ACHN (cell line): ENCODE data around the gene USP19.

ENCODE experiments used
- DNase-seq: peaks from one replicate; pipeline ENCODE4 v3.0.0-alpha.2; 2015
- in situ Hi-C: cut with HindIII; loops from 2 replicates; pipeline ENCODE4 v1.10.0; 2017; ENCODE audit warnings: low sequenced_read_pairs, low pct_ligation_motif_present, low pct_unique_long_range_greater_than_20kb

USP19 gene

DNA sequence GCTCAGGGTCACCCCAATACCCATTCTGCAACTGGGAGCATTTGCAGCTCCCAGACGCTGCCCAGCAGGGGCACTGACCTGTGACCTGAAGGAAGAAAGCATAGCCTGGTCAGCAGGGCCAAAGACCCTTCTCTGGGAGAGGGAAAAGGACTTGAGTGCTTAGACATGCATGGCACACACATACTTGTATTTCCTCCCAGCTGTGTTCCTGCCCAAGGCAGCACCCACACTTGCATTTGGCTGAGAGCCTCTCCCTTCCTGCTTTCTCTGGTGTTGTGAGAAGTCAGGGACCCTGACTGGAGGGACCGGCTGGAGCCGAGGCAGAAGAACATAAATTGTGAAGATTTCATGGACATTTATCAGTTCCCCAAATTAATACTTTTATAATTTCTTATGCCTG lies 19.5 kb upstream of the USP19 start:
- in situ Hi-C loops = no loop called here
- DNase-seq = no peak

DNA sequence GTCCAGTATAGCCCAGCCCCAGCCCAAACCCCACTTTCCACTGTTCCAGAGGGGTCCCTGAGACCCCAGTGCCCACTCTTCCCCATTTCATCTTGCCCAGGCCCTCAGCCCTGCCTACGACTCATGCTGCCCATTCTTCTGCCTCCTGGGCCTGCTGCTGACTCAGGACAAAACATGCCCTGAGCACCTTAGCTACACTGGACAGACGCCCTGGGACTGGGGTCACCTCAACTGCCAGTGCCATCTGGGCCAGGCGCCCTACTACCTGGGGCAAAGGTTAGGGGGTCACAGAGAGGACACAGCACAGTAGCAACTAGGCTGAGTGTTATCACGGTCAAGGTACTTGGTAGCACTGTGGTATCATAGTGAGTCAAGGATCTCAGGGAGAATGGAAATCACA lies 14.9 kb upstream of the USP19 start:
- in situ Hi-C loops = no loop called here
- DNase-seq = no peak

DNA sequence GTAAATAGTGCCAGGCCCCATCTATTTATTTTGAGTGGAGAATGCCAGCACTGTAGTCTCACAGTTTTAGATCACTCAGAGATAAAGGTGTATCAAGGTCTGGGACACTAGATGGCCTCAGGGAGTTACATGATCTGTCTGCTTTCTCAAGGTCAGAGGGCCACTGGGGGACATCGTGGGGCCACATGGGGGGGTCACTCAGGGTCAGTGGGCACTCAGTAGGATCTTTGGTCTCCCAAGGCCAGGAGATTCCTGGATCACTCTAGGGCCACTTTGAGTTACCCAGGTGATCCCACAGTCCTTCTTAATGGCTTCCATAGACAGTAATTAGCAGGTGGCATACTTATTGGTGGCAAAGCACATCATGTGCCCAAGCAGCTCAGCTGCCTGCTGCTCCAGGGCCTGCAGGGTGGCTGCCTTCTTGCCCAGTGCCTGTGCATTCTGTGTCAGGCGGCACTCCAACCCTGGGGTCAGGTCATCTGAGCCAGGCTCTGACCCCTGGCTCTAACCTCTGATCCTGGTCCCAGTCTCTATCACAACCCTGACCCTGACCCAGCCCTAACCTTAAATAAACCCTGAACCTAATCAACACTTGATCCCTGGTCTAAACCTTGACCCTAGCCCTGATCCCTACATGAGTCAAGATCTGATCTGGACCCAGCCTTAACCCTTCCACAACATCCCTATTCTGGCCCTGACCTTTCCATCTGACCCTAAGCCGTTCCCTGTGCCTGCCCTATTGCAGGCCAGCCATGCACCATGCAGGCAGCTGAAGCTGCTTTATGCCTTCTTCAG lies 14.0 kb upstream of the USP19 start:
- in situ Hi-C loops = no loop called here
- DNase-seq = no peak

DNA sequence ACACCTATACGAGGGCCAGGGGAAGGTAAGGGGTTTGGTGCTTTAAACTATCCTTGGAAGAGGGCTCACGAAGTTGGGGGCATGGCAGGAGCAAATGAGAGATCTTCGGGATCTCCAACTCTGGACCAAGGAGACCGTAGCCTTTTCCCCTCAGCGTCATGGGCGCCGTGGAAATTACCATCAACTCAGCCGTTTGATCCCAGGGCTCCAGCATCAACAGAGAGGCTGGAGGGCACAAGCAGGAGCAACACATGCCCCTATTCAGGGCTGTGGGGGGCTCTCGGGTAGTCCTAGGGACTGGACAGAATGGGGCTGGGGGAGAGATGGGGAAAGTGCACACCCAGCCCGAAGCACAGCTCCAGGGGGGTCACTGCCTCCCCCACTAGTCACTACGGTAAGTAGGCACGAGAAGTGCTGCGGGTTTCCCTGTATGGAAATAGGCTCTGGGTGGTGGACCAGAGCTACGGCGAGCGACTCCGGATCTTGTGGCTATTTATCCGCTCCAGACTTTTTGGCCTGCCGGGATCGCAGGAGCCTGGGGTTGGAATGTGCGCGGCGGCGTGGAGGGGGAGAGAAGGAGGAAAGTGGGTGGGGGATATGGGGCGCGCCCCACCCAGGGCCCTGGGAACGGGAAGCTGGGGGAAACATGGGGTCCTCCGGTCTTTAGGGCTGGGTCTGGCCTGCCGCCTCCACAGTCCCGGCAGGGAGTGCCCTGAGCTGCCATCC lies 12.8 kb upstream of the USP19 start:
- DNase-seq = peak; percentile 84
- in situ Hi-C loops = no loop called here

DNA sequence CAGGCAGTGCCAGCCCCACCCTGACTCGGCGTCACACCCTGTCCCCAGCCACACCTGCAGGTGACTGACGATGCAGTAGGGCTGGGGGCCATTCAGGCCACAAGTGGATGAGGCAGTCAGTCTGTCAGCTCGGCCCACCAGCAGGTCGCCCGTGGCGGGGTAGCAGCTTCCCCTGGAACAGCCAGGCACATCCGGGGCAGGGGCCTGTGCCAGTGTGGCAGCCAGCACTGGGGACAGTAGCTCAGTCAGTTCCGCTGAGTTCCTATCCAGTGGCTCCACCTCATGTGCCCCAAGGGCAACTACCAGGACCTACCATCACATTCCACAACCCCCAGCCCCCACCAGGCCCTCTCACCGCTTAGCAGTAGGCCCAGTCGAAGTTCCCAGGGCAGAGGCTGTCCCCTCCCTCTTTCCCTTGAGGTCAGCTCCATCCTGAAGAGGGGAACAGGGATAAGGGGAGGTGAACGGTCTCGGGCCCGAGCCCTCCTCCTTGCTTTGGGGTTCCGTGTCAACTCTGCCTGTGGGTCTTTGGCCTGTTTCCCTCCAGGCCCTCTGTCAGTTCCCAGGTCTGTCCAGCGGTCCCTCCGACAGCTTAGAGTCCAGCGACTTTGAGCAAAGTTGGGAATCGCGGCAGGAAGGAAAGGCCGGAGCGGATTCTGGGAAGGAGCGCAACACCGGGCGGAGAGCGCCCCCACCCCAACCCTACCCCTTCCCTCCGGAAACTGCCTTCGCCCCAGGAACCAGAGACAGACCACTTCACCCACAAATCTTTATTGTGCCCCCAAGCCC lies 12.0 kb upstream of the USP19 start, which contains the start of gene LAMB2:
LAMB2 (minus strand) TSS at position 614 of the 789 bp plus-strand sequence; CDS start at position 431, 183 bp downstream.
- in situ Hi-C loops = no loop called here
- DNase-seq = peak; percentile 76

DNA sequence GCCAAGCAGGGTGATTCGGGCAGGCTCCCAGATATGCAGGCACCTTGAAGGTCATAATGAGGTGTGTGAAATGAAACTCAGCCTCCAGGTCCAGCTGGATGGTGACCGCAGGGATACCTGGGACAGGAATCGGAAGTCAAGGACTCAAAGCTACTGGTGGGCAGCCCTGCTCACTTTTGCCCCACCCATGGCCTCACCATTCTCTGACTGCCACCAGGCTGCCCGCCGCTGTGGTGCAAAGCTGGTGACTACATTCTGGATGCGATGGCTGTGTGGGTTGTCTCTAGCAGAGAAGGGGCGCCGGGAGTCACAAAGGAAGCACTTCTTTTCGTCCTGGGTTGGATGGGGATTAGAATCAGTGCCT lies 11.4 kb upstream of the USP19 start:
- in situ Hi-C loops = no loop called here
- DNase-seq = no peak

DNA sequence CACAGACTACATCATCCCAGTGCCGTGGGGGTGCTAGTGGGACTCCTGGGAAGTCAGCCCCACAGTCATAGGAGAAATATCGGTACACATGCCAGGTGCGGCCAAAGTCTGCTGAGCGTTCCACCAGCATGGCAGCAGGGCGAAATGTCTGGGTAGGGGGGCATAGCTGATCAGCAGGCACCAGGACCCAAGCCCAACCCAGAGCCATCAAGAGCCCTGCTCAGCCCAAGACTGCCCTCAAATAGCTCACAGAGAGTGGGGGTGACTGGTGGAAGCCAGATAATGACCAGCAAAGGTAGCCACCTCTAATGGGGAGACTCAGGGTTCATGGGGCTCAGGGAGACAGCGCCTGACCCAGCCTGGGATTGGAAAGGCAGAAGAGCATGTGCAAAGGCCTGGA lies 11.0 kb upstream of the USP19 start:
- no peak for DNase-seq
- in situ Hi-C loops = no loop called here

DNA sequence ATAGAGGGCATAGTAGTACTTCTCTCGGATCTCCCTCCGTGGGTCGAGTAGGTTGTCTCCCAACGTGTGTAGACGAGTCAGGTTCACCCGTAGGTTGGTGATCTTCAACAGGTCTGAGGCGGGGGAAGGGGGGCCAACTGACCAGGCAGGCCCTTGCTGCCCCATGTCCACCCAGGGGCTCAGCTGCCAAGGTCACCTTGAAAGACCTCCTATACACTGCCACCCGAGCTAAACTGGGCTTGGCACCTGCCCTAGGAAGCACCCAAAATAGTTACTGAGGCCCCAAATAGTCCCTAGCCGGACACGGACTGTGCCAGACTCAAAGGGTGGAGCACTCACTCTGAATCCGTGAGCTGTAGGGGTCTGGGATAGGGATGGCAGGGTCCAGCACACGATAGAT lies 10.4 kb upstream of the USP19 start:
- DNase-seq = no peak
- in situ Hi-C loops = no loop called here

DNA sequence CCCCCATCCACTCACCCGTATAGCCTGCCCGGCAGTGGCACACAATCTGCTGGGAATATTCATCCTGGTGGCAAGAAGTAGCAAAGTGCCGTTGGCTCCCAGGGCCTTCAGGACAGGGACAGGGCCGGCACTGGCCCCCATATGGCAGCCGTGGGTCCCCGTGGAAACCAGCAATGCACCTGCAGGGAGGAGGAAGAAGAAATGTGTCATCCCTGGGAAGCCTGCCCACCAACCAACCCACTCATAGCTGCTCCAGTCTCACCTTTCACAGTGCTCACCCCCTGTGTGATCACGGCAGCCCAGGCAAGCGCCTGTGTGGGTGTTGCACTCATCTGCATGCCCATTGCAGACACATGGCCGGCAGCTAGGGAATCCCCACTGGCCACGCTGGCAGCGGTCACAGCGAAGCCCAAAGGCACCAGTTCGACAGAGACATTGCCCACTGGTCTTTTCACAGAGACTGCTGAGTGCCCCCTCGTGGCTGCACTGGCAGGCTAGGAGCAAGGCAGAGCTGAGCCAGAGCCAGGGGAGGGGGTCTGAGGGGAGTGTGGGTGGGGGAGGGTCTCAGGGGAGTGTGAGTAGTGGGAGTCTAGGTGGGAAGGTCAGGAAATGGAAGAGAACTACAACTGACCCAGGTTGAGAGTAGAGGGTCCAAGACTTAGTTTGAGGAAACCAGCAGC lies 4.5 kb upstream of the USP19 start:
- in situ Hi-C loops = no loop called here
- no peak for DNase-seq

DNA sequence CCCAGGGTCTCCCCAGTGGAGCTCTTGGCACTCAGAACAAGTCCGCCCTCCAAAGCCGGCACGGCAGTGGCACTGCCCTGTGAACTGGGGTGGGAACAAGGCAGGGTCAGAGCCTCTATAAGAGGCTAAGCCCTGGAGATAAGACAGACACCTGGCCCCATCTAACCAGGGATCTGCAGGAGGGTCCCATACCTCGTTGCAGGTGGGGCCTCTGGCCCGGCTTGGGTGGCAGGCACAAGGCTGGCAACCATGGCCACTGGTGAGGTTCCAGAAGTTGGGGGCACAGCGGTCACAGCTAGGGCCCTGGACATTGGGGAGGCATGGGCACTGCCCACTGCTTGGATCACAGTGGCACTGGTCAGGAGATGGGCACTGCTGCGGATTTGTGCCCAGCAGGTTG lies 3.6 kb upstream of the USP19 start:
- DNase-seq = no peak
- in situ Hi-C loops = no loop called here

DNA sequence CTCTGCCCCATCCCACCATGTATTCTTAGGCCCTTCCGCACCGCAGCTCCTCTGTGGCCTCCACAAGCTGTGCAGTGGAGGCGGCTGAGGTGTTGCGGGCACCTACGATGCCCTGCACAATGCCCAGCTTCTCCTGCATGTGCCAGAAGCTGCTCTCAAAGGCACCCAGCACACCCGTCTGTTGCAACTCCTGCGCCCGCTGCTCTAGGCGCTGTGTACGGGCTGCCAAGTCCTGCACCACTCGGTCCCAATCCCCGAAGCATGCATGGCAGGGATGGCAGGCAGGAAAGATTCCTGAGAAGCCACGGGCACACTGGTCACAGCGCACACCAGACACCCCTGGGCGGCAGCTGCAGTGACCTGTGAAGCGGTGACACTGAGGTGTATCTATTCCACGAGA lies 3.1 kb upstream of the USP19 start:
- in situ Hi-C loops = no loop called here
- no peak for DNase-seq

DNA sequence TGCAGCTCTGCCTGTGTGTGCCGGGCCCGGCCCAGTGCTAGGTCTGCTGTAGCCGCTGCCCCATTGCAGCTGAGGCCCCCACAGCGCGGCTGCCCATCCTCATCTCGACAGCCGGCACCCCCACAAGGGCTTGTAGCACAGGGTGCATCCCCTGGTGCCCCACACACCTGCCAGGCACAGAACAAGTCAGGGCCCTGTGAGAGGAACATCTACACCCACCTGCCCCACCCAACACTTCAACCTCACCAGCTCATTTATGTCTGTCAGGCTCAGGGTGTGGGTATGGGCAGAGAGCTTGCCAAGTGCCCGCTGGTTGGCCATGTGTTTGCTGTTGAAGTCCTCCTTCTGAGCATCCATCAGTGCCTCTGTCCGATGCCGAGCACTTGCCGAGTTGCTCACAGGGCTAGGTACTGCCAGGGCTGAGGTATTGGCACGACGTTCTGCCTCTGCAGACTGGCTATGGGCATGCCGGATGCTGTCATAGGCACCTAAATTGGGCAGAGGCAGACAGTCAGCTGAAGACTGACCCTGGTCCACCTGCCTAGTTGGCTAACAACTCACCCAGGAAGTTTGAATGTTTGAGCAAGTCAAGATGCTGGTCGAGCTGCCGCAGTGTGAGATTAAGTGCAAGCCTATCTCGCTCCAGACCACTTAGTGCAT lies 2.4 kb upstream of the USP19 start:
- in situ Hi-C loops = no loop called here
- DNase-seq = no peak

DNA sequence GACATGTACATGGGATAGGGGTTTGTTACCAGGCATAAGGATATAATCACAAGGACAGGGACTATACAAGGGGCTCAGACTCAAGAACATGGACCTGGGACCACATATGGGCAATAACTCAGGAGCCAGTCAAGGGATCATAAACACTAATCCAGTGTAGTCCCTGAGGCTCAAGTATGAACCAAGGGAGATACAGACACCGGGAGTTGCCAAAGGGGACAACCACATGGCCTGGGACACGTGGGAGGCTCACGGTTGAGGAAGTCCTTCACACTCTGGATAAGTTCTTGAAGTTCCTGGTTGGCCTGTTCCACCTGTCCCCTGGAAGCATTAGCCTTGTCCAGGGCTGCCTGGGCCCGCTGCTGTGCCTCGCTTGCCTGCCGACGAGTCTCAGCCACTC lies 1.8 kb upstream of the USP19 start:
- in situ Hi-C loops = no loop called here
- DNase-seq = no peak

DNA sequence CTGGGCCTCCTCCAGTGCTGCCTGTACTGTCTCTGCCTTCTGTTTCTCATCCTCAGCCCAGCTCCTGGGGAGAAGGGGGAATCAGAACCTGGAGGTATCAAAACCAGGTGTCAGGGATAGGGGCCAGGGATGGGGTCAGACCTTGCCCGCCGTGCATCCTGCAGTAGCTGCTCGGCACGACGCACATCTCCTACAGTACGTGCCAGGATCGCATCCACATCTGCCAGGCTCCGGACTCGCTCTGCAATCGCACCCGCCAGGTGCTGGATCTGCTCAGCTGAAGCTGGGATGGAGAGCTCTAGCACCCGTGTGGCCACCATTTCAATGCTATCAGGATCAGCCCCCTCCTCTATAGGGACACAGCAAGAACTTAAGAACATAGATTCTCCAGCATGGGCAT lies 1.4 kb upstream of the USP19 start:
- in situ Hi-C loops = no loop called here
- no peak for DNase-seq

DNA sequence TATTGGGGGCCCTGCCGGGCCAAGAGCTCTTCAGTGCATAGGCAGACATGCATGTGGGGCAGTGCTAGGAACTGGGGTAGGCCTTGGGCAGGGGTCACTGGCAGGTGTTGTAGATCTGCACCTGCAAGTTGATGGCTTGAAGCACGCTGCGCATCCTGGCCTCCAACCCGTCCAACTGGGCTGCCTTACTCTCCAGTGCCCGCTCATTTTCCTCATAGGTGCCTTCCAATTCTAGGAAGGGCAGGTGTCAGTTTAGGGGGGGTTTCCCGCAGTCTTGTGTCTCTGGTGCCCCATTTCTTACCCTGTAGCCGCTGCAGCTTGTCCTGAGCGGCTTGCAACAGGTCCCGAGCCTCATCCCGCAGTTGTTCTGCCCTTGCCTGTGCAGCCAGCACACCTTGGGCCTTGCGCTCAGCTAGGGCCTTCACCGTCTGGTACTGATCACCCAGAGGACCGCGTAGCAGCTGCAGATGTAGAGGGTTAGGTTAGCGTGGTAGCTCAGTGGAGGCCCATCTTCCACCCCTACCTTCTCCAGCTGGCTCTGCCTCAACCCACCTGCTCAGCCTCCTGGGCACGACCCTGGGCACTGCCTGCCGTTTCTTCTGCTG lies 611 bp upstream of the USP19 start:
- no peak for DNase-seq
- in situ Hi-C loops = no loop called here

DNA sequence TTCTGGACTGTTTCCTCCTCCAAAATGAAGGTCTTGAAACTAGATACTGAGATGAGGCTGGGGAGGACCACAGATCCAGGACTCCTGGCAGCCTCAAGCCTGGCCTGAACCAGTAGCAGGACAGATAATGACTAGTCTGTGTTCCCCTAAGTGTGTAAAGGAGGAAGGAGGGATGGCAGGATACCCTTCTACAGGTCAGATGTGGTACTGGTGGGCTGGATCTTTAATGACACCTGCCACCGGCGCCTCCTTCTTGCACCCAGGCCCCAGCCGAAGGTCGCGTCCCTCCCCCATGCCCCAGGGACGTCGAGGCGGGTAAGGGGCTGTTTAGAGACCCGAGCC lies 556 bp downstream of the USP19 start:
- DNase-seq = no peak
- in situ Hi-C loops = no loop called here

DNA sequence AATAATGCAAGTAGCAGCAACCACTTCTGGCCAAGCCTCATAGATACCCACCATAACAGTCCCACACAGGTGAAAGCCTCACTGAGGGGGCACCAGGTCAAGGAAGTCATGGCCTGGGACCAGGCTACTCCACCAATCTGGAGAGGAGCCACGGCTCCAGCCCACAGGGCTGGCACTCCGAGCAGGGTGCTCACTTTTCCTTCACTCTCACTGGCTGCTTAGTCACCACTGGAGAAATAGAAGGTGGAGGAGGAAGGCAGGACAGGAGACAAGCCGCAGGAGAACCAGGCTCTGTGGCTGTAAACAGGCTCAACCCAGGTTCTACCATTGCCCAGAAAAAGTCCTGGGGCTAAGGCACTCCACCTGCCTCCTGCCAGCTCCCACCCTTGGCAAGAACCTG lies 1.2 kb downstream of the USP19 start:
- no peak for DNase-seq

DNA sequence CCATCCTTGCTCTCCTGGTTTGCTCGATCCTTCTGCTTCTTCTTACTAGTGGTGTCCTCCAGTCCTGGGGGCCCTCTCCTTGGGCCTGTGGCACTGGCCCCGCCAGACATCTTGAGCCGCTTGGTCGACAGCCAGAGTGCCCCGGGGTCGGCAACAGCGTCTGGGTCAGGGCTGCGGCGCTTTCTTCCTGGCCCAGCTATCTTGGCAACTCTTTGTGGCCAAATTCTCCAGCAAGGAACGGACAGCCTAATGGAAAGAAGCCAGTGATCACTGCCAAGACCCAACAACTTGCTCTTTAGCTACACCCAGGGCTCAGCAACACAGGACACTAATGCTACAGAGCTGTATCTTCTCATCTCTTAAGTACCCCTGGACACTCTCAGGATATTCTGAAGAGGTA lies 1.6 kb downstream of the USP19 start:
- in situ Hi-C loops = no loop called here
- DNase-seq = no peak

More for the DNA sequence above, 1.2 kb downstream of the USP19 start:
- in situ Hi-C loops = no loop called here
